Neutrophil (primary cell): Measurements from ENCODE around the gene NR1H2.
"Not testable (repeated sequence)": the region's sequence is repeated elsewhere in the genome, so short reads cannot be mapped to it uniquely, and the experiment has no call there.

Experiments
- H3K27ac ChIP-seq: fragments of 200-600 bp; sonication (generic); 2 replicates; pipeline ENCODE4 v1.5.1; 2016; ENCODE audit warnings: mild to moderate bottlenecking, moderate library complexity
- H3K27me3 ChIP-seq: fragments of 200-600 bp; sonication (generic); 2 replicates; pipeline ENCODE4 v1.6.0; 2016; ENCODE audit warnings: mild to moderate bottlenecking
- H3K36me3 ChIP-seq: fragments of 200-600 bp; sonication (generic); 2 replicates; pipeline ENCODE4 v1.5.1; 2017
- H3K4me1 ChIP-seq, 2 experiments: fragments of 200-600 bp in 1 of 2; sonication (generic) in 1 of 2; 1 replicate in 1 of 2; 2 replicates in 1 of 2; pipeline versions ENCODE4 v1.5.1 to v1.6.1; 2013 to 2016; ENCODE audit warnings: low read depth in 1 of 2, low read length in 1 of 2, mild to moderate bottlenecking in 1 of 2, moderate library complexity in 1 of 2; ENCODE audit not compliant: control insufficient read depth in 1 of 2, insufficient read depth in 1 of 2
- H3K4me3 ChIP-seq, 2 experiments: fragments of 200-600 bp in 1 of 2; sonication (generic) in 1 of 2; 1 replicate in 1 of 2; 2 replicates in 1 of 2; pipeline ENCODE4 v1.5.1; 2013 to 2016; ENCODE audit warnings: low read depth in 1 of 2, low read length in 1 of 2, mild to moderate bottlenecking in 1 of 2, moderate library complexity in 1 of 2
- H3K9me3 ChIP-seq: fragments of 200-600 bp; sonication (generic); 2 replicates; pipeline ENCODE4 v1.5.1; 2016
- CTCF ChIP-seq: fragments of 200-600 bp; sonication (generic); IDR thresholded peaks from 2 replicates; pipeline ENCODE4 v1.5.1; 2016; ENCODE audit warnings: antibody characterized with exemption

NR1H2 gene

DNA sequence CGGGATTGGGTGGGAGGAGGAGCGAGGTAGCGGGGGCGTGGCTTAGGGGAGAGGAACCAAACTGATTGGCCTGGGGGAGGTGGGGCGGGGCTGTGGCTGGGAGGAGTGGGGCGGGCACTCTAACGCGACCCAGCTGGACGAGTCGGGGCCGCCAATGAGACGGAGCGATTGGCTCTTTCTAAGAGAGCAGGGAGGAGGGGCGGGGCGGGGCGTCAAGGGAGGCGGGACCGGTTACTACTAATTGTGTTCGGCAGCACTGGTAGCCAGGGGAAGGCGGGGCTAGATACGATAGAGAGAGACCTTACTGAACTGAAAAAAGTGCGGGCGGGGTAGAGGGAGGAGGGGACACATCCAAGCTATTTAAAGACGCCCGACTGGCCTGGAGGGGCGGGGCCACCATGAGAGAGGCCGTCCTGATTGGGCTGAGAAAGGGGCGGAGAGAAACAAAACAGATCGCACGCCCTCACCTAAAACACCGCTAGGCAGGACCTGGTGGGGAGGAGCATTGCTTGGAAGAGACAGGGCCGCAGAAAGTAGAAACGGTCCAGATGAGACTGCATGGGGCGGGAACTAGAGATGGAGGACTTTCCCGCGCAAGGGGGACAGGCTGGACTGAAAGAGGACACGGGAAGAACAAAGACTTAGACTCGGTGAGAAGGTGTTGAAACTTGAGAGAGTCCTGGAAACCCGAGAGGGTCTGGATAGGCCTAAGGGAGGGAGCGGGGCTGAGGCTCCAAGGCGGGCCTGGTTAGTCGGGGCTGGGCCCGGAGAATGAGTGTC, 46.9 kb upstream of the NR1H2 start, which contains the start of gene KCNC3:
KCNC3 (minus strand) TSS at position 232 of the 780 bp plus-strand sequence. CDS start 295 bp downstream, outside the sequence.
- H3K27ac ChIP-seq, result no peak within 1 kb of the TSS
- H3K4me1 ChIP-seq, result peaks cover 9 to 18% of the 10 kb centered on the region in 2 experiments
- peak within 1 kb of the TSS in 1 of 2 experiments; percentile 24 for H3K4me3 ChIP-seq
- H3K27me3 ChIP-seq, result peaks cover 99% of the 10 kb centered on the region
- TF ChIP-seq CTCF, result no peak
- no peaks in the 10 kb centered on the region for H3K36me3 ChIP-seq
- peaks cover 6% of the 10 kb centered on the region for H3K9me3 ChIP-seq

DNA sequence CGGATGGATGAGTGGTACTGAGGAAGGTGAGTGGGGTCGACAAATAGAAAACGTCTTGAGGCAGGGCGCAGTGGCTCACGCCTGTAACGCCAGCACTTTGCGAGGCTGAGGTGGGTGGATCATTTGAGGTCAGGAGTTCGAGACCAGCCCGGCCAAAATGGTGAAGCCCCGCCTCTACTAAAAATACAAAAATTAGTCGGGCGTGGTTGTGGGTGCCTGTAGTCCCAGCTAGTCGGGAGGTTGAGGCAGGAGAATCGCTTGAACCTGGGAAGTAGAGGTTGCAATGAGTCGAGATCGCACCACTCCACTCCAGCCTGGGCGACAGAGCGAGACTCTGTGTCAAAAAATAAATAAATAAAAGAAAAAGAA, 46.3 kb upstream of the NR1H2 start:
- Histone ChIP-seq H3K27me3 (peaks cover 99% of the 10 kb centered on the region), H3K4me1 (peaks cover 9 to 18% of the 10 kb centered on the region in 2 experiments)
- H3K9me3 ChIP-seq, H3K27ac ChIP-seq, H3K4me3 ChIP-seq, H3K36me3 ChIP-seq: not testable (repeated sequence)

DNA sequence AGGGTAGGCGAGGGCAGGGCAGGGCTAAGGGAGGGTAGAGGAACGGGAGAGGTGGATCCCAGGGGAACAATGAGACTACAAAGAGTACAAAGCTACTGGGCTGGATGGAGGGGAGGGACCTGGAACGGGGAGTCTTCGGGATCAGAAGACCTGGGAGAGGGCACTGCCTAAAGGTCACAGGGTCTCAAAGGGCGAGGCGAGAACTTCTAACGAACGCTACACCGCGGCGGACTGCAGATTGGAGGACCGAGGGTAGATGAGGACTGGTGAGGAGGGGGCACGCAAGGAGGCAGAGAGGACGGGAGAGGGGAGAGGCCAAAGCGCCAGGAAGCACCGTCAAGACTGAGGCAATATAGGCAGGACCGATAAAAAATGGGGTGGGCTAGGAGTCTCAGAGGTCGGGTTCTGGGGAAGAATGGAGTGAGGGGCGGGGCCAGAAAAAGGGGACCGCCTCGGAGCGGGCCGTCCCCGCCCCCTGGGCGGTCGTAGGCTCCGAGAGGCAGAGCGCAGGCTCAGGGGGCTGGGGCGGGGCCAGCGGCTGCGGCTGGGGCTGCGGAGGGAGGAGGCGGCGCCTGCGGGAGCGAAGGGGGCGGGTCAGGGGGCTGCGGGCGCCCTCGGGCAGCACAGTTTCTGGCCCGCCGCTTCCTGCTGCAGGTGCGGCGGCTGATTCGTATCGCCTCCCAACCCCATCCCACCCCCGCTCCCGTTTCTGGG, 45.7 kb upstream of the NR1H2 start:
- Histone ChIP-seq H3K27me3 (peaks cover 99% of the 10 kb centered on the region), H3K36me3 (no peaks in the 10 kb centered on the region), H3K9me3 (peaks cover 6% of the 10 kb centered on the region), H3K4me1 (peaks cover 9 to 18% of the 10 kb centered on the region in 2 experiments), H3K27ac (no peak overlapping the region), H3K4me3 (no peak overlapping the region)
- no peak for TF ChIP-seq CTCF

DNA sequence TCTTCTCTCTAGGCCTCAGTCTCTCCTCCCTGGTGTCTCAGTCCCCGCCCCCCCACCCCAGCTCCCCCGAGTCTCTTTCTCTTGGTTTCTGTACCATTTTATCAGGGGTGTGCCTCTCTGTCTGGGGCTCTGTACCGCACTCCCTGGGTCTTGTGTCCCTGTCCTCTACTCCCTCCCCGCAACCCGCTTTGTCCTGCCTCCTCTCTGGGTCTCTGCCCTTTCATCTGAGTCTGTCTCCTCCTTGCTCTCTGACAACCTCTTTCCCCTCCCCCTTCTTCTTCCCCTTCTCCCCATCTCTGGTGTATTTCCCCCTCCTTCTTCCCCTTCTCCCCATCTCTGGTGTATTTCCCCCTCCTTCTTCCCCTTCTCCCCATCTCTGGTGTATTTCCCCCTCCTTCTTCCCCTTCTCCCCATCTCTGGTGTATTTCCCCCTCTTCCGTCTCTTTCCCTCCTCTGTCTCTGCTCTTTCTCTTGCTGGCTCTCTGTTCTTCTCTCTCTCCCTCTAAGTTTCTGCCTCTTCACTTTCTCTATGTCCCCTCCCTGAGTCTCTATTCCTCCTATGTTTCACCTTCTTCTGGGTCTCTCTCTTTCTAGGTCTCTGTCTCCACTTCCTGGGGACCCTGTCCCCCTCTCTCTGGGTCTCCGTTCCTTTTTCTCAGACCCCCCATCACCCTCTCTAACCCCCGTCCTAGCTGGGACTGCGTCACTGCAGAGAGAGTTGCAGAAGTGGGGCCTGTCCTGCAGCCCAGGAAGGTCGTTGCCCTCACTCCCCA, 44.9 kb upstream of the NR1H2 start:
- H3K36me3 ChIP-seq, result no peaks in the 10 kb centered on the region
- H3K27me3 ChIP-seq, result peaks cover 93% of the 10 kb centered on the region
- no peak overlapping the region for H3K27ac ChIP-seq
- no peak for TF ChIP-seq CTCF
- peaks cover 6% of the 10 kb centered on the region for H3K9me3 ChIP-seq
- H3K4me1 ChIP-seq, result peaks cover 9 to 18% of the 10 kb centered on the region in 2 experiments
- no peak overlapping the region for H3K4me3 ChIP-seq

DNA sequence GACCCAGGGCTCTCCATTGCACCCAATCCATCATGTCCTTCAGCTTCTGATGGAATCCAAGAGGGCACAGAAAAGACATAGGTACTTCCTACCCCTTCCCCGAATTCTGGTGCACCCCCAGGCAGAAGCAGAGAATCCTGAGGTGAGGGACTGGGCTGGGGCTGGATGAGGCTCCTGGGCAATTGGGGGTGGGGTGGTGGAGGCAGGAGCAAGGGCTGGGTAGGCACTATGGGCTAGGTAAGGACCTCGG, 44.3 kb upstream of the NR1H2 start:
- H3K4me1 ChIP-seq, result peaks cover 9 to 18% of the 10 kb centered on the region in 2 experiments
- H3K36me3 ChIP-seq, result no peaks in the 10 kb centered on the region
- peaks cover 6% of the 10 kb centered on the region for H3K9me3 ChIP-seq
- no peak overlapping the region for H3K4me3 ChIP-seq
- H3K27ac ChIP-seq, result no peak overlapping the region
- TF ChIP-seq CTCF, result no peak
- H3K27me3 ChIP-seq, result peaks cover 88% of the 10 kb centered on the region
